Spleen (tissue), 7 donors: ENCODE measurements around the gene WDR48.

ENCODE experiments used
- POLR2A ChIP-seq, 3 donors: fragments of 450-650 bp; IDR thresholded peaks; one replicate each; pipeline ENCODE4 v1.5.1; 2017; ENCODE audit warnings: antibody characterized with exemption in 3 of 3, mild to moderate bottlenecking in 1 of 3
- POLR2AphosphoS5 ChIP-seq, 3 donors: sonication (generic); formaldehyde crosslinking; IDR thresholded peaks; one replicate each; pipeline ENCODE4 v1.5.1; 2017; ENCODE audit warnings: antibody characterized with exemption in 3 of 3
- TF ChIP-seq, protein P1 (sequence below), 11 experiments: fragments of 200-600 bp in 7 of 11; fragments of 450-650 bp in 4 of 11; sonication (generic) in 4 of 11; IDR thresholded peaks in 8 of 11; conservative IDR thresholded peaks in 3 of 11; 1 replicate in 7 of 11; 2 replicates in 4 of 11; pipeline versions ENCODE4 v1.4.0 to v1.8.0; 2016 to 2021; ENCODE audit warnings: antibody characterized with exemption in 11 of 11, inconsistent platforms in 4 of 11, mild to moderate bottlenecking in 1 of 11
- donor health status: DM: no; HTN: no; CAD: no; lungs with moderate emphysema.
- donor health status: DM: no; HTN: no; CAD: no.
- donor health status: DM: no; HTN: no; CAD: no.

DNA sequence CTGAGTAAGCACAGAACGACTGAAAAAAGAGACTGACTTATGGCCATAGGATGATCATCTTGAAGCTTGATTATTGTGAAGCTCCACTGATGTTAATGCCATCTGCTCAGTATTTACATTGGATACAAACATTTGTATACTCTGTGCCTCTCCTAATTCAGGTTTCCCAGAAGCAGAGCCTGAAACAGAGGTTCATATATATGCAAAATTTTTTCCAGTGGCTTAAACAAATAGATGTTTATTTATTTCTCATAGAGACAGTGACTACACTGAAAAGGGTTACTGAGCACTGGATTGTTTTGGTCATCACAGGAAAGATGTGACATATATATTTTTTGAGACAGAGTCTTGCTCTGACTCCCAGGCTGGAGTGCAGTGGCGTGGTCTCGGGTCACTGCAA is 36.4 kb upstream of the WDR48 start:
- TF ChIP-seq POLR2A (IDR thresholded peaks at IDR 0.05): no peak
- TF ChIP-seq, protein P1, sequence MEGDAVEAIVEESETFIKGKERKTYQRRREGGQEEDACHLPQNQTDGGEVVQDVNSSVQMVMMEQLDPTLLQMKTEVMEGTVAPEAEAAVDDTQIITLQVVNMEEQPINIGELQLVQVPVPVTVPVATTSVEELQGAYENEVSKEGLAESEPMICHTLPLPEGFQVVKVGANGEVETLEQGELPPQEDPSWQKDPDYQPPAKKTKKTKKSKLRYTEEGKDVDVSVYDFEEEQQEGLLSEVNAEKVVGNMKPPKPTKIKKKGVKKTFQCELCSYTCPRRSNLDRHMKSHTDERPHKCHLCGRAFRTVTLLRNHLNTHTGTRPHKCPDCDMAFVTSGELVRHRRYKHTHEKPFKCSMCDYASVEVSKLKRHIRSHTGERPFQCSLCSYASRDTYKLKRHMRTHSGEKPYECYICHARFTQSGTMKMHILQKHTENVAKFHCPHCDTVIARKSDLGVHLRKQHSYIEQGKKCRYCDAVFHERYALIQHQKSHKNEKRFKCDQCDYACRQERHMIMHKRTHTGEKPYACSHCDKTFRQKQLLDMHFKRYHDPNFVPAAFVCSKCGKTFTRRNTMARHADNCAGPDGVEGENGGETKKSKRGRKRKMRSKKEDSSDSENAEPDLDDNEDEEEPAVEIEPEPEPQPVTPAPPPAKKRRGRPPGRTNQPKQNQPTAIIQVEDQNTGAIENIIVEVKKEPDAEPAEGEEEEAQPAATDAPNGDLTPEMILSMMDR (IDR thresholded peaks at IDR 0.05 in 8 of 11, conservative IDR thresholded peaks at IDR 0.05 in 3 of 11): no peak
- TF ChIP-seq POLR2AphosphoS5 (IDR thresholded peaks at IDR 0.05): no peak
